OCI-LY3 (cell line): Measurements from ENCODE around the gene ITGB6.

Experiments used
- H2AFZ ChIP-seq: fragments of 200-600, 300-600 bp; shearing (Covaris generic); 2 replicates; pipeline ENCODE4 v1.6.0; 2014; ENCODE audit warnings: antibody characterized with exemption, low read depth, low read length
- H3K27ac ChIP-seq: fragments of 200-600, 300-600 bp; sonication (generic); 2 replicates; pipeline ENCODE4 v1.5.1; 2014; ENCODE audit warnings: mild to moderate bottlenecking, low read length, moderate library complexity, mixed read lengths
- H3K27me3 ChIP-seq: fragments of 200-600, 300-600 bp; sonication (generic); 2 replicates; pipeline ENCODE4 v1.6.1; 2014; ENCODE audit warnings: low read depth, low read length, mixed read lengths
- H3K36me3 ChIP-seq: fragments of 200-600, 300-600 bp; sonication (generic); replicated peaks from 2 replicates; pipeline ENCODE3; 2014; ENCODE audit warnings: low read depth, low read length, mixed read lengths
- H3K4me1 ChIP-seq: fragments of 300-600, 200-600 bp; sonication (generic); 2 replicates; pipeline ENCODE4 v1.6.1; 2014; ENCODE audit warnings: low read length, mixed read lengths
- H3K4me2 ChIP-seq: fragments of 200-600, 300-600 bp; sonication (generic); 2 replicates; pipeline ENCODE4 v1.6.1; 2014; ENCODE audit warnings: low read length, mixed read lengths
- H3K4me3 ChIP-seq: fragments of 300-600, 200-600 bp; sonication (generic); 2 replicates; pipeline ENCODE4 v1.5.1; 2014; ENCODE audit warnings: antibody characterized with exemption, mild to moderate bottlenecking, low read length, moderate library complexity
- H3K79me2 ChIP-seq: fragments of 300-600, 200-600 bp; shearing (Covaris generic); 2 replicates; pipeline ENCODE4 v1.6.1; 2014; ENCODE audit warnings: mild to moderate bottlenecking, low read length, mixed read lengths
- H3K9ac ChIP-seq: fragments of 300-600, 200-600 bp; shearing (Covaris generic); 2 replicates; pipeline ENCODE4 v1.6.0; 2014; ENCODE audit warnings: mild to moderate bottlenecking, low read length, moderate library complexity
- H3K9me3 ChIP-seq: fragments of 200-600, 300-600 bp; shearing (Covaris generic); 2 replicates; pipeline ENCODE4 v1.6.1; 2014; ENCODE audit warnings: low read length, mixed read lengths; ENCODE audit not compliant: insufficient read depth
- H4K20me1 ChIP-seq: fragments of 200-600, 300-600 bp; sonication (generic); 2 replicates; pipeline ENCODE4 v1.6.1; 2016; ENCODE audit warnings: low read length, mixed read lengths; ENCODE audit not compliant: insufficient read depth
- CTCF ChIP-seq: fragments of 200-600, 300-600 bp; sonication (generic); IDR thresholded peaks from 2 replicates; pipeline ENCODE4 v1.5.1; 2014; ENCODE audit warnings: antibody characterized with exemption, low read length, low read depth
- EZH2phosphoT487 ChIP-seq: fragments of 200-600 bp; shearing (Covaris generic); IDR thresholded peaks from 2 replicates; pipeline ENCODE4 v1.6.1; 2018; ENCODE audit warnings: antibody characterized with exemption, mixed run types, low read depth

The ITGB6 gene

DNA sequence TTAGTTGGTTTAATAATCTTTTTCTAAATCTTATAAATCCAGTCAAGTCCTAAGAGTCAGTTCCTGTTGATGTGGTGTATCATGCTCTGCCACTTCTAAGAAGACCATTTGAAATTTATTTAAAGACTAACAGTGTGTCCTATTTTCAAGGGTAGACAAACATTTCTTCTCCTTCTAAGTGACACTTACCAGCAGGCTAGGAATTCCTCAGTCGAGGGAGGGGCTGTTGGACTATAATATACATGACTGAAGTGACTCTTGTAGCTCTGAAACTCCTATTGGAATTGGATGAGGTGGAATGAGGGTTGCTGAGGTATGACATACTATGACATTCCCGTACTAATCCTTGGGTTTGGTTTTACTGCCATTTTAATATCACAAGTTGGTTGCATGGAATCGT is 30.6 kb downstream of the ITGB6 start:
- no peak overlapping the region for H2AFZ ChIP-seq
- no peaks in the 10 kb centered on the region for H3K9me3 ChIP-seq
- H3K4me2 ChIP-seq, result no peak overlapping the region
- TF ChIP-seq EZH2phosphoT487, result no peak
- TF ChIP-seq CTCF, result no peak
- H3K36me3 ChIP-seq, result no peaks in the 10 kb centered on the region
- no peaks in the 10 kb centered on the region for H3K4me1 ChIP-seq
- no peaks in the 10 kb centered on the region for H3K79me2 ChIP-seq
- no peak overlapping the region for H3K27ac ChIP-seq
- H3K9ac ChIP-seq, result no peak overlapping the region
- 0 out of 2 replicates have a peak, but pooled peaks cover 4% of the 10 kb centered on the region for H3K27me3 ChIP-seq
- H4K20me1 ChIP-seq, result no peaks in the 10 kb centered on the region
- H3K4me3 ChIP-seq, result no peak overlapping the region

DNA sequence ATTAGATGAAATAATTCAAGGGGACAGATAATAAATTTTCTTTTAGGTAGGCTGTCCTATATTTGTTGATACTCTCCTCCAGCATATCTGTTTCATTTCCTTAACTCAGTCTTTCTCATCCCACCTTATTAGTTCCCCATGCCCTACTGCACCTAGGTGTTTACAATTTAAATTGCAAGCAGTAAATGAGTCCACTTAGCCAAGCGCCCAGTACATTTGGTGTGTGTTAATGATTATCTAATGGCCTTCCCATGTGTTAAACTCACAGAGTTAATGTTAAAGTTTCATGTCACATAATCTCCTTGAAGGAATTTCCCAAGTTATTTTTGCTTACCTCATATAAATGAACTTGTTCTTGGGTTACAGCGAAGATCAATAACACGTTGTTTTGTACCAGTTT is 31.2 kb downstream of the ITGB6 start:
- Histone ChIP-seq H3K27me3 (0 out of 2 replicates have a peak, but pooled peaks cover 4% of the 10 kb centered on the region), H3K36me3 (no peaks in the 10 kb centered on the region), H4K20me1 (no peaks in the 10 kb centered on the region), H3K4me2 (no peak overlapping the region), H3K9ac (no peak overlapping the region), H3K4me1 (no peaks in the 10 kb centered on the region), H3K9me3 (no peaks in the 10 kb centered on the region), H3K4me3 (no peak overlapping the region), H3K79me2 (no peaks in the 10 kb centered on the region), H2AFZ (no peak overlapping the region), H3K27ac (no peak overlapping the region)
- TF ChIP-seq CTCF, result no peak
- no peak for TF ChIP-seq EZH2phosphoT487

DNA sequence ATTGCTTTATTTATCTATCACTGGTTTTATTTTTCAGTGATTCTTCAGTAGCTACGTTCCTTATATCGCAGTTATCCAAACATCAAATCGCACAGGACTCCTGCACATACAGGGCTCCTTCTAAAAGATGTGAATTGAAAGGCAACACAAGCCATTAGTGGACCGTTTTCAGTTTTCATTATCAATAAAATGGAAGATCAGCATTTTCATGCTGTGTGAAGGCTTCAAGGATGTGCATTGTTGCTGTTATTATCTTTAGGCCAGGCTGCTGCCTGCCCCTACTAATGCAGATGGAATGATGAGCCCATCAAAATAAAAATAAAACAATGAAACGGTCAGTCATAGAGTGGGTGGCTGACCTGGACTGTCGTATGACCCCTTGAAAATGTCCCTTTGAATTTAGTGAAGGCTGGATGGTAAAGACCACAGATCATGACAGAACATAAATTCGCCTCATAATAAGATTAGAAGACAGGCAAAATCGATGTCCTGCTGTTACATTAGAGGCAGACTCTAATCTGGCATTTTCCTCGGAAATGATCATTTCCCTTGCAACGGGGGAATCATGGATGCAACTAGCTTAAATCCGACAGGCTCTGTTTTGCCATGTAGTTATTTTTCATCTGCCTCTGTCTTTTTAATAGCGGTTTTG is 32.9 kb downstream of the ITGB6 start:
- no peaks in the 10 kb centered on the region for H3K4me1 ChIP-seq
- no peak overlapping the region for H3K27ac ChIP-seq
- TF ChIP-seq EZH2phosphoT487 (no peak), CTCF (no peak)
- H3K27me3 ChIP-seq, result 0 out of 2 replicates have a peak, but pooled peaks cover 4% of the 10 kb centered on the region
- no peaks in the 10 kb centered on the region for H3K36me3 ChIP-seq
- H3K9me3 ChIP-seq, result no peaks in the 10 kb centered on the region
- H4K20me1 ChIP-seq, result no peaks in the 10 kb centered on the region
- H3K9ac ChIP-seq, result no peak overlapping the region
- no peak overlapping the region for H3K4me3 ChIP-seq
- no peaks in the 10 kb centered on the region for H3K79me2 ChIP-seq
- H2AFZ ChIP-seq, result no peak overlapping the region
- no peak overlapping the region for H3K4me2 ChIP-seq

GRCh38 chr2:160165996-160166395 is 34.1 kb downstream of the ITGB6 start:
- H2AFZ ChIP-seq, result no peak overlapping the region
- no peak overlapping the region for H3K9ac ChIP-seq
- no peaks in the 10 kb centered on the region for H4K20me1 ChIP-seq
- H3K79me2 ChIP-seq, result no peaks in the 10 kb centered on the region
- H3K4me1 ChIP-seq, result no peaks in the 10 kb centered on the region
- TF ChIP-seq EZH2phosphoT487 (no peak), CTCF (no peak)
- no peak overlapping the region for H3K27ac ChIP-seq
- no peaks in the 10 kb centered on the region for H3K36me3 ChIP-seq
- 0 out of 2 replicates have a peak, but pooled peaks cover 4% of the 10 kb centered on the region for H3K27me3 ChIP-seq
- H3K4me3 ChIP-seq, result no peak overlapping the region
- no peaks in the 10 kb centered on the region for H3K9me3 ChIP-seq
- H3K4me2 ChIP-seq, result no peak overlapping the region
